GM12878 (cell line): ENCODE results near the gene ARHGAP6. TPM values are rescaled to one million over a fixed set of nuclear protein-coding genes. Genes with fewer than 3 reads are reported as not detected.

ENCODE experiments used
- ATAC-seq: fragments of 200-7000 bp; cut with Tn5 transposase; 3 replicates; pipeline ENCODE4 v1.9.1; 2020; ENCODE audit warnings: mild to moderate bottlenecking, moderate library complexity
- BruUV-seq: library from RNA; stranded (reverse); fragments of 400-500 nt; replicated peaks from 2 replicates; lab custom pipeline; 2021; lab: Mats Ljungman, UMichigan
- CTCF ChIA-PET: fragments of 300-600 bp; sonication (Branson Sonifier 250); formaldehyde crosslinking; extraction: SDS; loops from one replicate; lab custom pipeline; 2021; ENCODE audit warnings: inconsistent platforms; lab: Yijun Ruan, JAX
- POLR2A ChIA-PET: fragments of 350-600 bp; formaldehyde crosslinking; extraction: SDS; loops from one replicate; lab custom pipeline; 2021; ENCODE audit warnings: inconsistent platforms; lab: Charles Lee
- RAD21 ChIA-PET: fragments of 300-600 bp; sonication (Branson Sonifier 250); formaldehyde crosslinking; loops from one replicate; lab custom pipeline; 2023; ENCODE audit warnings: antibody characterized with exemption; ENCODE audit not compliant: unreplicated experiment; lab: Charles Lee
- SMC1A ChIA-PET: fragments of 300-600 bp; sonication (Branson Sonifier 250); formaldehyde crosslinking; loops from one replicate; lab custom pipeline; 2023; ENCODE audit not compliant: unreplicated experiment, uncharacterized antibody; lab: Charles Lee
- DNase-seq: peaks from one replicate; pipeline ENCODE4 v3.0.0-alpha.2; 2011; ENCODE audit warnings: low read depth, low spot score
- FAIRE-seq: peaks from 3 replicates; lab custom pipeline; 2011; peaks lifted over from hg19 to GRCh38; lab: Jason Lieb, UNC
- H2AFZ ChIP-seq: 2 replicates; pipeline ENCODE4 v1.6.0; 2011; ENCODE audit warnings: low read depth, low read length, control low read depth; ENCODE audit not compliant: control insufficient read depth
- H3K27ac ChIP-seq: 2 replicates; pipeline ENCODE4 v1.5.1; 2011; ENCODE audit warnings: control low read depth; ENCODE audit not compliant: control insufficient read depth, insufficient read depth
- H3K27me3 ChIP-seq, 2 experiments: replicated peaks in 1 of 2; 2 replicates each; pipeline versions ENCODE4 v1.6.0 to v1.6.1; 2011; ENCODE audit warnings: low read length in 1 of 2; ENCODE audit not compliant: control insufficient read depth in 2 of 2, insufficient read depth in 2 of 2
- H3K36me3 ChIP-seq, 2 experiments: 2 replicates each; pipeline ENCODE4 v1.5.1; 2011; ENCODE audit warnings: low read length in 1 of 2; ENCODE audit not compliant: control insufficient read depth in 2 of 2, insufficient read depth in 2 of 2
- H3K4me1 ChIP-seq: 2 replicates; pipeline ENCODE4 v1.6.1; 2011; ENCODE audit warnings: mild to moderate bottlenecking, low read length, moderate library complexity, mixed read lengths; ENCODE audit not compliant: control insufficient read depth, insufficient read depth
- H3K4me2 ChIP-seq: 2 replicates; pipeline ENCODE4 v1.6.0; 2011; ENCODE audit warnings: control low read depth; ENCODE audit not compliant: control insufficient read depth, insufficient read depth
- H3K4me3 ChIP-seq: fragments of 200-600 bp; sonication (generic); 2 replicates; pipeline ENCODE4 v1.5.1; 2016
- H3K79me2 ChIP-seq: 2 replicates; pipeline ENCODE4 v1.6.0; 2011; ENCODE audit warnings: low read length; ENCODE audit not compliant: control insufficient read depth, insufficient read depth
- H3K9ac ChIP-seq: 2 replicates; pipeline ENCODE4 v1.8.0; 2011; ENCODE audit warnings: low read length, control low read depth, mixed read lengths; ENCODE audit not compliant: control insufficient read depth, insufficient read depth
- H3K9me3 ChIP-seq: replicated peaks from 3 replicates; pipeline ENCODE4 v1.5.1; 2011; ENCODE audit warnings: mild to moderate bottlenecking, low read length; ENCODE audit not compliant: control insufficient read depth, insufficient read depth
- H4K20me1 ChIP-seq: 2 replicates; pipeline ENCODE4 v1.6.0; 2011; ENCODE audit not compliant: control insufficient read depth, insufficient read depth
- CHD1 ChIP-seq: IDR thresholded peaks from 2 replicates; pipeline ENCODE4 v1.6.1; 2012; ENCODE audit warnings: low read depth, low read length, improper control_type of control experiment
- FOXK2 ChIP-seq: fragments of 450-650 bp; IDR thresholded peaks from 2 replicates; pipeline ENCODE4 v1.6.1; 2017; ENCODE audit warnings: mild to moderate bottlenecking, moderate library complexity
- MEF2A ChIP-seq: IDR thresholded peaks from 2 replicates; pipeline ENCODE4 v1.6.1; 2011; ENCODE audit warnings: low read depth, mild to moderate bottlenecking, low read length, moderate library complexity; ENCODE audit not compliant: insufficient read depth
- NRF1 ChIP-seq: conservative IDR thresholded peaks from 2 replicates; pipeline ENCODE4 v1.6.1; 2011; ENCODE audit warnings: mild to moderate bottlenecking, low read depth, low read length, improper control_type of control experiment
- RCOR1 ChIP-seq: conservative IDR thresholded peaks from 2 replicates; pipeline ENCODE4 v1.6.1; 2012; ENCODE audit warnings: low read depth, low read length, improper control_type of control experiment
- SIX5 ChIP-seq: IDR thresholded peaks from 2 replicates; pipeline ENCODE4 v1.6.1; 2011; ENCODE audit warnings: mild to moderate bottlenecking, low read depth, low read length, moderate library complexity; ENCODE audit not compliant: severe bottlenecking
- SMAD5 ChIP-seq: IDR thresholded peaks from 2 replicates; pipeline ENCODE4 v1.6.1; 2016; ENCODE audit warnings: antibody characterized with exemption, low read depth
- SRF ChIP-seq, 2 experiments: IDR thresholded peaks; 2 replicates each; pipeline ENCODE4 v1.6.1; 2011; ENCODE audit warnings: low read depth in 2 of 2, low read length in 2 of 2, mild to moderate bottlenecking in 1 of 2, moderate library complexity in 1 of 2
- TARDBP ChIP-seq: IDR thresholded peaks from 2 replicates; pipeline ENCODE4 v1.6.1; 2016; ENCODE audit warnings: borderline replicate concordance
- TCF3 ChIP-seq: IDR thresholded peaks from 2 replicates; pipeline ENCODE4 v1.6.1; 2012; ENCODE audit warnings: low read depth, mild to moderate bottlenecking, low read length, borderline replicate concordance; ENCODE audit not compliant: insufficient read depth
- WRNIP1 ChIP-seq: IDR thresholded peaks from 2 replicates; pipeline ENCODE4 v1.6.1; 2011; ENCODE audit warnings: low read depth, low read length, improper control_type of control experiment, borderline replicate concordance
- WGBS: methylation state at CpG from one replicate; pipeline ENCODE4 v1.1.6; 2016; ENCODE audit warnings: low lambda C conversion rate; ENCODE audit not compliant: insufficient replicate concordance, insufficient coverage; ENCODE audit errors: missing lambda C conversion rate; 5-methylcytosine and 5-hydroxymethylcytosine counted together
- in situ Hi-C: fragments of 300-500 bp; cut with MboI; formaldehyde crosslinking; loops from 9 replicates; pipeline ENCODE4 v1.14.3; 2018; ENCODE audit warnings: mixed read lengths
- intact Hi-C: fragments of 100-400 bp; cut with micrococcal nuclease; formaldehyde crosslinking; loops from one replicate; pipeline ENCODE4 v1.14.2; 2022; ENCODE audit not compliant: unreplicated experiment
- polyA plus RNA-seq, 11 experiments: library from polyadenylated mRNA; depleted of rRNA in 4 of 11; unstranded in 6 of 11; stranded (reverse) in 5 of 11; fragments of >200 nt; fragmentation: Nextera tagmentation in 4 of 11; fragmentation: Illumina TruSeq in 1 of 11; extraction: Ambion mirVana in 4 of 11; extraction: Trizol in 1 of 11; gene quantifications; 1 replicate in 1 of 11; 2 replicates in 10 of 11; pipeline versions ENCODE4 v1.2.1 to v1.2.3, GENCODE V29; 2011 to 2016; ENCODE audit warnings: inconsistent platforms in 2 of 11, missing spikeins in 2 of 11, low read depth in 1 of 11
- total RNA-seq, 4 experiments: library from RNA; depleted of rRNA in 3 of 4; stranded (reverse); fragments of >200 nt in 3 of 4; fragmentation: Illumina TruSeq in 1 of 4; extraction: Trizol in 1 of 4; gene quantifications; 2 replicates each; pipeline versions ENCODE4 v1.2.1 to v1.2.3, GENCODE V29; 2013 to 2021
- TF ChIP-seq, protein P1 (sequence below): IDR thresholded peaks from 2 replicates; pipeline ENCODE4 v1.6.1; 2012; ENCODE audit warnings: low read depth, low read length, improper control_type of control experiment

Gene ARHGAP6
- total and polyA plus RNA-seq, 10 of the 15 experiments (the other 5 are each of a cell fraction or from before 2014, with no cell fraction given): 0.20 to 1.8 (median 0.76) TPM

DNA sequence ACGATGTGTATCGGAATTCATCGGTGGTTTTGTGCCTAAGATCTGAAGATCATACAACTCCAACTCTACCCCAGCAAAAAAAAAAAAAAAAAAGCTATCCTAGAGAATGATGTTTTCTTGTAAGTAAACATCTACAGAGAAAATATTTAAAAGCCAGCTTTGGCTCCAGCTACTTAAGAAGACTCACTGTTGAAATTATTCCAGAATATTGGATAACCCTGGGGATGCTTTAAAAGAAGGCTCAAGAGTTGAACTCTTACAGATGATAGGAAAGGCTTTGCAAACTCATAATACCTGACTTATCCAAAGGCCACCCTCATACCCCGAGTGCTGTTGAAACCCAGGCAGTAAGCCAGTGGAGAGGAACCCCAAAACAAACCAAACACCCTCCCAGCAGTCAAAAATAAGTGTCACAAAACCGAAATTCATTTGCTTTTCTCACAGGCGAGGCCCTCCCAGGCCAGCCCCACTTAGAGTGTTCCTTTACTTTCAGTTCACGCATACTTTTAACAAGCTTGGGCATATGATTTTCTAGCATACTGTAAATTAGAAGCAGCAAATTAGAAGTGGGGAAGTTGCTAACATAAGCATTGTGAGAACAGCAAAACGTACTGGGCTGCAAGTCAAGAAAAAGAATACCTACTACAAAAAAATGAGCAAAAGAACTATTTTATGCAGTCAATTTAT, 375.2 kb downstream of the ARHGAP6 start:
- H3K36me3 ChIP-seq: no peaks in the 10 kb centered on the region
- H3K4me1 ChIP-seq: no peaks in the 10 kb centered on the region
- TF ChIP-seq TCF3 (no peak), FOXK2 (no peak), SMAD5 (no peak), MEF2A (no peak), CHD1 (no peak), NRF1 (no peak), SIX5 (no peak), SRF (IDR thresholded peaks at IDR 0.05; ENCODE audit: low read depth in 2 of 2, low read length in 2 of 2) (no peak), WRNIP1 (no peak), TARDBP (no peak), RCOR1 (no peak)
- TF ChIP-seq, protein P1, sequence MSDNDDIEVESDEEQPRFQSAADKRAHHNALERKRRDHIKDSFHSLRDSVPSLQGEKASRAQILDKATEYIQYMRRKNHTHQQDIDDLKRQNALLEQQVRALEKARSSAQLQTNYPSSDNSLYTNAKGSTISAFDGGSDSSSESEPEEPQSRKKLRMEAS: no peak
- POLR2A ChIA-PET: interaction anchor here (0.7 kb wide), 1 partner anchor 20 kb away, joined by 4 read pairs; no protein-coding TSS in a partner anchor
- no peak overlapping the region for H3K9ac ChIP-seq
- H3K27me3 ChIP-seq: no peaks in the 10 kb centered on the region
- H3K9me3 ChIP-seq: no peaks in the 10 kb centered on the region
- H3K4me3 ChIP-seq: no peak overlapping the region
- H3K27ac ChIP-seq: no peak overlapping the region
- DNase-seq (no peak), ATAC-seq (no peak), FAIRE-seq (no peak)
- intact Hi-C loops (no loop called here), in situ Hi-C loops (no loop called here)
- no peaks in the 10 kb centered on the region for H4K20me1 ChIP-seq
- H3K79me2 ChIP-seq: no peaks in the 10 kb centered on the region
- no peak overlapping the region for H2AFZ ChIP-seq
- 38% methylated on average over 8 of the region's 8 CpGs for WGBS
- SMC1A ChIA-PET: interaction anchor here (0.6 to 2.3 kb wide), 2 partner anchors 12 to 1799 kb away, joined by 4 to 5 read pairs; no protein-coding TSS in a partner anchor
- H3K4me2 ChIP-seq: 0 out of 2 replicates have a peak overlapping the region, but pooled peaks have one; percentile 17
- CTCF ChIA-PET: no interaction called here
- BruUV-seq: no TSS peak
- RAD21 ChIA-PET: interaction anchor here (0.6 kb wide), 1 partner anchor 160 kb away, joined by 3 read pairs; no protein-coding TSS in a partner anchor
